Measurements from ENCODE around the gene CUL7.

The CUL7 gene

DNA sequence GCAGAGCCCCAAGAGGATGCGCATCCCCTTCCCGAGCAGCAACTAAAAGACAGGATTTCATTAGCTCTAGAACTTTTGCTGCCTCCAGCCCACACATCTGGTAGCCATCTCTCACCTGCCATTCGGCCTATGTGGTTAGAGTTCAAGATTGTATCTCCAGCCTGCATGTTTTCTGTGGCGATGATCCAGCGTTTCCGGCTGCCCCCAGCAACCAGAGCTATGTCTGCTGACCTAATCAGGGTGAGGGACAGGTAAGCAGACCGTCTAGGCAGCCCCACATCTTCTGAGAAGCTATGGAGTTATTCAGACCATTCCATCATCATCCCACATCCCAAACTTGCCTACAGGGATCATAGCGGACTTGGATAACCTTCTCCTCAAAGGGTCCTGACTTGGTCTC is 2.3 kb upstream of the CUL7 start:
- TF ChIP-seq, protein P1, sequence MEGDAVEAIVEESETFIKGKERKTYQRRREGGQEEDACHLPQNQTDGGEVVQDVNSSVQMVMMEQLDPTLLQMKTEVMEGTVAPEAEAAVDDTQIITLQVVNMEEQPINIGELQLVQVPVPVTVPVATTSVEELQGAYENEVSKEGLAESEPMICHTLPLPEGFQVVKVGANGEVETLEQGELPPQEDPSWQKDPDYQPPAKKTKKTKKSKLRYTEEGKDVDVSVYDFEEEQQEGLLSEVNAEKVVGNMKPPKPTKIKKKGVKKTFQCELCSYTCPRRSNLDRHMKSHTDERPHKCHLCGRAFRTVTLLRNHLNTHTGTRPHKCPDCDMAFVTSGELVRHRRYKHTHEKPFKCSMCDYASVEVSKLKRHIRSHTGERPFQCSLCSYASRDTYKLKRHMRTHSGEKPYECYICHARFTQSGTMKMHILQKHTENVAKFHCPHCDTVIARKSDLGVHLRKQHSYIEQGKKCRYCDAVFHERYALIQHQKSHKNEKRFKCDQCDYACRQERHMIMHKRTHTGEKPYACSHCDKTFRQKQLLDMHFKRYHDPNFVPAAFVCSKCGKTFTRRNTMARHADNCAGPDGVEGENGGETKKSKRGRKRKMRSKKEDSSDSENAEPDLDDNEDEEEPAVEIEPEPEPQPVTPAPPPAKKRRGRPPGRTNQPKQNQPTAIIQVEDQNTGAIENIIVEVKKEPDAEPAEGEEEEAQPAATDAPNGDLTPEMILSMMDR (IDR thresholded peaks at IDR 0.05), result no peak
- peaks cover 31 to 32% of the 10 kb centered on the region in 2 experiments for H3K4me1 ChIP-seq (ENCODE audit: control insufficient read depth in 1 of 2, insufficient read depth in 1 of 2, low read depth in 1 of 2, low read length in 1 of 2)

DNA sequence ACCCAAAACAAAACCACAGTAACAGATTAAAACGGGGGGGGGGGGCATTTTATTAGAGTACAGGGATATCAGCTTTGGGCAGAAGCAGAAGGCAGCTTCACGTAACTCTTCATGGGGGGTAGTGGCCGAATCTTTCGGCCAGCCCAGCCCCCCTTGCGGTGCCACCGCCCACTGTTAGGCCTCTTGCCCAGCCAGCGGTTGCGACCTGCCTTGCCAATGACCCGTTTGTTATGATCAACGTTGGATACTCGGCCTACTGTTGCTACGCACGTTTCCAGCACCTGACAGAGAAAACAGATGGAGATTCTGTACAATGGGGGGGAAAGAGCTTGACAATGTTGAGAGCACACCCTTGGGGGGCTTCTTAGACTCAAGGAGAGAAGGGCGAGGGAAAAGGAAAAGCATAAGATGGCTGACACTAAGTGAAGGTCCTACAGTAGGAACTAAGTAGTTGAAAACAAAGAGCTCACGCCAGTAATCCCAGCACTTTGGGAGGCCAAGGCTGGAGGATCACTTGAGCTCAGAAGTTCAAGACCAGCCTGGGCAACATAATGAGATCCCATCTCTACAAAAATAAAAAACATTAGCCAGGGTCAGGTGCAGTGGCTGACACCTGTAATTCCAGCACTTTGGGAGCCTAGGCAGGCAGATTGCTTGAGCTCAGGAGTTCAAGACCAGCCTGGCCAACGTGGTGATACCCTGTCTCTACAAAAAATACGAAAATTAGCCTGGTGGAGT is 724 bp upstream of the CUL7 start:
- Histone ChIP-seq H3K27me3 (no peaks in the 10 kb centered on the region), H3K27ac (peak overlapping the region; percentile 88), H3K4me3 (ENCODE audit: low read depth in 1 of 2, low read length in 1 of 2) (peak overlapping the region; percentile 74 to 84), H3K9me3 (no peaks in the 10 kb centered on the region), H3K36me3 (peaks cover 9% of the 10 kb centered on the region), H3K4me1 (ENCODE audit: control insufficient read depth in 1 of 2, insufficient read depth in 1 of 2, low read depth in 1 of 2, low read length in 1 of 2) (peaks cover 22 to 24% of the 10 kb centered on the region in 2 experiments)
- TF ChIP-seq, protein P1 (IDR thresholded peaks at IDR 0.05), result no peak

More for the DNA sequence above, 2.3 kb upstream of the CUL7 start:
- H3K9me3 ChIP-seq, result no peaks in the 10 kb centered on the region
- H3K4me3 ChIP-seq (ENCODE audit: low read depth in 1 of 2, low read length in 1 of 2), result no peak overlapping the region
- no peak overlapping the region for H3K27ac ChIP-seq
- H3K36me3 ChIP-seq, result no peaks in the 10 kb centered on the region
- H3K27me3 ChIP-seq, result no peaks in the 10 kb centered on the region

DNA sequence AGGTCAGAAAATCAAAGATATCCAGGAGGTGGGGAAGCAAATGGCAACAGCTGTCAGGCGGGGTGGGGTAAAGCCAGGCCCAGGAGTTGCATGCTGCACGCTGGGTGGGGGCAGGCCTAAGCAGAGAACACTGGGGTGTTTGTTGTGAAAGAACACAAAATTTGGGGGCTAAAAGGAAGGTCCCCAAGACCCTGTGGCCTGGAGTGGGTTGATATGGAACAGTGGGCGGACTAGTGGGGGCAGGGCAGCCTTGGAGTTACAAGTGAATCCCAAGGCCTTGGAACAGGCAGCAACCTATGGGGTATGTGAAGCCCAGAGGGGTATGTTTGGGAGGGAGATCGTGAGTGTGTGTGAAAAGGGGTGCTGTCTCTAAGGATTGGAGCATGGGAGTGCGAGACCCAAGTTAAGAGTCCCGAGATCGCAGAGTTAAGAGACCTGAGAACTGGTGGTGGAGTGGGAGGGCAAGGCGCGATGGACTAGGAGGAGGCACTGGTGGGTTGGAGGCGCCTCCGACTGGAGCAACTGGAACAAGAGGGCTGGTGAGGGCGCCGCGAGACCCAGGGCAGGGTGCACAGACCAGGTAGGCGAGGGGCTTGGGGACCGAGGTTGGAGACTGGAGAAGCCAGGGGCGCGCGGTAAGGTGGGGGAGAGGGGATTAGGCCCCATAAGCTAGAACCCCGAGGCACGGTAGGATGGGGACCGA is 658 bp downstream of the CUL7 start:
- H3K4me1 ChIP-seq (ENCODE audit: control insufficient read depth in 1 of 2, insufficient read depth in 1 of 2, low read depth in 1 of 2, low read length in 1 of 2), result peaks cover 12 to 19% of the 10 kb centered on the region in 2 experiments
- H3K36me3 ChIP-seq, result peaks cover 21% of the 10 kb centered on the region
- H3K27me3 ChIP-seq, result no peaks in the 10 kb centered on the region
- TF ChIP-seq, protein P1 (IDR thresholded peaks at IDR 0.05), result no peak
- no peaks in the 10 kb centered on the region for H3K9me3 ChIP-seq
- H3K4me3 ChIP-seq (ENCODE audit: low read depth in 1 of 2, low read length in 1 of 2), result peak overlapping the region; percentile 74 to 84
- H3K27ac ChIP-seq, result peak overlapping the region; percentile 88

- Histone ChIP-seq H3K4me3 (ENCODE audit: low read depth in 1 of 2, low read length in 1 of 2) (no peak overlapping the region), H3K27ac (peak overlapping the region; percentile 88), H3K4me1 (ENCODE audit: control insufficient read depth in 1 of 2, insufficient read depth in 1 of 2, low read depth in 1 of 2, low read length in 1 of 2) (peaks cover 12 to 19% of the 10 kb centered on the region in 2 experiments), H3K9me3 (no peaks in the 10 kb centered on the region), H3K27me3 (no peaks in the 10 kb centered on the region), H3K36me3 (peaks cover 26% of the 10 kb centered on the region)
- TF ChIP-seq, protein P1 (IDR thresholded peaks at IDR 0.05), result no peak
These were observed 1.3 kb downstream of the CUL7 start for GRCh38 chr6:43052225-43052841.

DNA sequence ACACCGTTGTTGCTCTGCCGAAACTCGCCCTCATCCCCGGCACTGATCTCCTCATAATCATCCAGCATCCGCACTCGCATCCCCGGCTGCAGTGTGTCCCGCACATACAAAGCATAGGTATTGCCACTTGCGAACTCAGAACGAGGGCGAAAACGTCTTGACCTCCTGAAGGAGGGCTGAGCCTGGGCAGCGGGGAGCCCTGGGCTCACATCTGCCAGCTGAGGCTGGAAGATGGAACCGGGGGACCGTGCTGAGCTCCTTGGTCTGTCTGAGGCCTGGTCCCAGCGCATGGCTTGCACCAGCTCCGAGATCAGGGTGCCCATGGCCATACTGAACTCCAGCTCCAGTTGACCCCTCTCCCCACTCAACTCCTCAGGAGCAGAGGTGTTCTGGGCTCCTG is 2.7 kb downstream of the CUL7 start:
- H3K4me1 ChIP-seq (ENCODE audit: control insufficient read depth in 1 of 2, insufficient read depth in 1 of 2, low read depth in 1 of 2, low read length in 1 of 2), result peaks cover 12 to 19% of the 10 kb centered on the region in 2 experiments
- no peaks in the 10 kb centered on the region for H3K9me3 ChIP-seq
- no peak overlapping the region for H3K27ac ChIP-seq
- H3K4me3 ChIP-seq (ENCODE audit: low read depth in 1 of 2, low read length in 1 of 2), result no peak overlapping the region
- TF ChIP-seq, protein P1 (IDR thresholded peaks at IDR 0.05), result no peak
- H3K27me3 ChIP-seq, result no peaks in the 10 kb centered on the region
- peaks cover 40% of the 10 kb centered on the region for H3K36me3 ChIP-seq

All from neutrophil (primary cell).